Right atrium auricular region (tissue), 2 donors: ENCODE results near the gene TP53TG5. TPM values are rescaled to one million over a fixed set of nuclear protein-coding genes. Genes with fewer than 3 reads are reported as not detected.

ENCODE experiments used
- DNase-seq: peaks from one replicate; pipeline ENCODE4 v3.0.0-alpha.2; 2019; ENCODE audit warnings: low spot score
- H3K27ac ChIP-seq, 2 donors: fragments of 200-600 bp; sonication (generic); 1 replicate in 1 of 2; 2 replicates in 1 of 2; pipeline ENCODE4 v1.5.1; 2016 to 2019
- H3K27me3 ChIP-seq, 2 donors: fragments of 200-600 bp; sonication (generic); one replicate each; pipeline versions ENCODE4 v1.5.1 to v1.6.0; 2017 to 2019
- H3K36me3 ChIP-seq: fragments of 200-600 bp; sonication (generic); one replicate; pipeline ENCODE4 v1.5.1; 2016
- H3K4me1 ChIP-seq, 2 donors: fragments of 200-600 bp; sonication (generic); one replicate each; pipeline versions ENCODE4 v1.5.1 to v1.6.0; 2017 to 2019
- H3K4me3 ChIP-seq, 2 donors: fragments of 200-600 bp; sonication (generic); 1 replicate in 1 of 2; 2 replicates in 1 of 2; pipeline ENCODE4 v1.5.1; 2017 to 2019; ENCODE audit warnings: mild to moderate bottlenecking in 1 of 2, moderate library complexity in 1 of 2
- H3K9me3 ChIP-seq, 2 donors: fragments of 200-600 bp; sonication (generic); one replicate each; pipeline ENCODE4 v1.5.1; 2019
- CTCF ChIP-seq, 2 donors: fragments of 200-600 bp; sonication (generic); IDR thresholded peaks; one replicate each; pipeline ENCODE4 v1.5.1; 2019; ENCODE audit warnings: antibody characterized with exemption in 2 of 2
- total RNA-seq, 2 donors: library from RNA; depleted of rRNA; stranded (reverse); fragments of >200 nt; gene quantifications; one replicate each; pipeline ENCODE4 v1.1.0, GENCODE V29; 2016

TP53TG5 gene
- total RNA-seq, result not detected

- DNase-seq, result no peak
- no peak for TF ChIP-seq CTCF (IDR thresholded peaks at IDR 0.05)
These were observed at the start of gene TP53TG5 for GRCh38 chr20:45378191-45378590. Gene TP53TG5, minus strand, starts transcription at chr20:45378325. Its CDS starts 89 bp downstream, at chr20:45378236.

GRCh38 chr20:45427236-45428149 is 49.4 kb upstream of the TP53TG5 start:
- no peak for TF ChIP-seq CTCF (IDR thresholded peaks at IDR 0.05)

More at GRCh38 chr20:45378191-45378590, at the start of gene TP53TG5:
- H3K4me3 ChIP-seq, result no peak within 1 kb of the TSS
- H3K9me3 ChIP-seq, result no peaks in the 10 kb centered on the region
- H3K27me3 ChIP-seq, result no peaks in the 10 kb centered on the region
- peaks cover 0 to 9% of the 10 kb centered on the region in 2 donors for H3K4me1 ChIP-seq
- H3K36me3 ChIP-seq, result no peaks in the 10 kb centered on the region
- no peak within 1 kb of the TSS for H3K27ac ChIP-seq

GRCh38 chr20:45426320-45427016 is 48.3 kb upstream of the TP53TG5 start:
- no peaks in the 10 kb centered on the region for H3K9me3 ChIP-seq
- peak overlapping the region in 1 of 2 donors; percentile 10 for H3K27ac ChIP-seq
- H3K27me3 ChIP-seq, result no peaks in the 10 kb centered on the region
- no peak for DNase-seq
- no peak for TF ChIP-seq CTCF (IDR thresholded peaks at IDR 0.05)
- peaks cover 44% of the 10 kb centered on the region for H3K36me3 ChIP-seq
- peaks cover 0 to 4% of the 10 kb centered on the region in 2 donors for H3K4me1 ChIP-seq
- H3K4me3 ChIP-seq, result no peak overlapping the region

More at GRCh38 chr20:45427236-45428149, 49.4 kb upstream of the TP53TG5 start:
- H3K4me1 ChIP-seq, result peaks cover 0 to 4% of the 10 kb centered on the region in 2 donors
- H3K36me3 ChIP-seq, result peaks cover 34% of the 10 kb centered on the region
- H3K9me3 ChIP-seq, result no peaks in the 10 kb centered on the region
- H3K27ac ChIP-seq, result peak overlapping the region in 1 of 2 donors; percentile 10
- no peak overlapping the region for H3K4me3 ChIP-seq
- no peaks in the 10 kb centered on the region for H3K27me3 ChIP-seq
- DNase-seq, result no peak

GRCh38 chr20:45425561-45425960 is 47.4 kb upstream of the TP53TG5 start:
- TF ChIP-seq CTCF (IDR thresholded peaks at IDR 0.05), result no peak
- Histone ChIP-seq H3K36me3 (peaks cover 53% of the 10 kb centered on the region), H3K4me1 (peaks cover 0 to 4% of the 10 kb centered on the region in 2 donors), H3K9me3 (no peaks in the 10 kb centered on the region), H3K27ac (no peak overlapping the region), H3K27me3 (no peaks in the 10 kb centered on the region), H3K4me3 (no peak overlapping the region)
- no peak for DNase-seq

- H3K27ac ChIP-seq, result no peak overlapping the region
- no peaks in the 10 kb centered on the region for H3K9me3 ChIP-seq
- DNase-seq, result no peak
- no peaks in the 10 kb centered on the region for H3K27me3 ChIP-seq
- TF ChIP-seq CTCF (IDR thresholded peaks at IDR 0.05), result no peak
- peaks cover 5 to 22% of the 10 kb centered on the region in 2 donors for H3K4me1 ChIP-seq
- no peak overlapping the region for H3K4me3 ChIP-seq
- peaks cover 60% of the 10 kb centered on the region for H3K36me3 ChIP-seq
These were observed 45.6 kb upstream of the TP53TG5 start for GRCh38 chr20:45423700-45424099.
